OCI-LY3 (cell line): Measurements from ENCODE around the gene ITGA4.

ENCODE experiments used
- EZH2phosphoT487 ChIP-seq: fragments of 200-600 bp; shearing (Covaris generic); IDR thresholded peaks from 2 replicates; pipeline ENCODE4 v1.6.1; 2018; ENCODE audit warnings: antibody characterized with exemption, mixed run types, low read depth
- TF ChIP-seq, protein P1 (sequence below): fragments of 200-600, 300-600 bp; sonication (generic); IDR thresholded peaks from 2 replicates; pipeline ENCODE4 v1.5.1; 2014; ENCODE audit warnings: antibody characterized with exemption, low read length, low read depth

GRCh38 chr2:181483211-181483610 is 26.0 kb downstream of the ITGA4 start:
- TF ChIP-seq, protein P1, sequence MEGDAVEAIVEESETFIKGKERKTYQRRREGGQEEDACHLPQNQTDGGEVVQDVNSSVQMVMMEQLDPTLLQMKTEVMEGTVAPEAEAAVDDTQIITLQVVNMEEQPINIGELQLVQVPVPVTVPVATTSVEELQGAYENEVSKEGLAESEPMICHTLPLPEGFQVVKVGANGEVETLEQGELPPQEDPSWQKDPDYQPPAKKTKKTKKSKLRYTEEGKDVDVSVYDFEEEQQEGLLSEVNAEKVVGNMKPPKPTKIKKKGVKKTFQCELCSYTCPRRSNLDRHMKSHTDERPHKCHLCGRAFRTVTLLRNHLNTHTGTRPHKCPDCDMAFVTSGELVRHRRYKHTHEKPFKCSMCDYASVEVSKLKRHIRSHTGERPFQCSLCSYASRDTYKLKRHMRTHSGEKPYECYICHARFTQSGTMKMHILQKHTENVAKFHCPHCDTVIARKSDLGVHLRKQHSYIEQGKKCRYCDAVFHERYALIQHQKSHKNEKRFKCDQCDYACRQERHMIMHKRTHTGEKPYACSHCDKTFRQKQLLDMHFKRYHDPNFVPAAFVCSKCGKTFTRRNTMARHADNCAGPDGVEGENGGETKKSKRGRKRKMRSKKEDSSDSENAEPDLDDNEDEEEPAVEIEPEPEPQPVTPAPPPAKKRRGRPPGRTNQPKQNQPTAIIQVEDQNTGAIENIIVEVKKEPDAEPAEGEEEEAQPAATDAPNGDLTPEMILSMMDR, result no peak
- no peak for TF ChIP-seq EZH2phosphoT487
